Measurements from ENCODE around the gene HSPH1.

DNA sequence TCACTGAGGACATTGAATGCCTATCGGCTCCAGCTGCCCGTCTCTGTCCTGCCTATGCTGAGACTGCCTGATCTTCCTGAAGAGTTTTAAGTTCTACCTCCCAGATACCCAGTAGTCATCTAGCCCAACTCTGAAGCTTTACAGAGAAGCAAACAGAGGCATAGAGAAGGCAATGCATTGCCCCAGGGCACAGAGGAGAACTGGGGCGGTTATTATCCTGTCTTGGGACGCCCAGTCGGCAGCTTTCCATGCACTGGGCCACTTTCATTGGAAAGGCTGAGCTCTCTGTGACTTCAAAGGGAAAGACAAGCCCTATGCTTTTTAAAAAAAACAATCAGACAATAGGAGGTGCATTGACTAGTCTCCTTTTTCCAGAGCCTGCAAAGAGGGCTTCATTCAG is 71.6 kb downstream of the HSPH1 start:
- TF ChIP-seq ZFP30 (CRISPR knock-in tag; IDR thresholded peaks at IDR 0.05) = no peak
- no peak for TF ChIP-seq SNAI2 (CRISPR knock-in tag; IDR thresholded peaks at IDR 0.05)
- no peak for TF ChIP-seq TCF4 (CRISPR knock-in tag; IDR thresholded peaks at IDR 0.05; ENCODE audit: borderline replicate concordance)
- no peak for TF ChIP-seq ARNTL (CRISPR knock-in tag; IDR thresholded peaks at IDR 0.05; ENCODE audit: borderline replicate concordance, low read depth)

All from SK-N-SH treated with all-trans-retinoic acid at 6 μM for 48 hours (cell line).